Occipital lobe (tissue), 3 donors: ENCODE measurements around the gene CCHCR1. TPM values are rescaled to one million over a fixed set of nuclear protein-coding genes. Genes with fewer than 3 reads are reported as not detected.

ENCODE experiments used
- DNase-seq: peaks from one replicate; lab custom pipeline; 2025; lab: John Stamatoyannopoulos, UW
- small RNA-seq: library from RNA; depleted of rRNA; stranded (forward); fragments of <200 nt; gene quantifications from one replicate; pipeline ENCODE3, GENCODE V24; 2014
- total RNA-seq: library from RNA; depleted of rRNA; stranded (reverse); fragments of >200 nt; gene quantifications from one replicate; pipeline ENCODE4 v1.2.3, GENCODE V29; 2014

The CCHCR1 gene
- total RNA-seq, 1 donor from 2014 or later: 7.6 TPM

DNA sequence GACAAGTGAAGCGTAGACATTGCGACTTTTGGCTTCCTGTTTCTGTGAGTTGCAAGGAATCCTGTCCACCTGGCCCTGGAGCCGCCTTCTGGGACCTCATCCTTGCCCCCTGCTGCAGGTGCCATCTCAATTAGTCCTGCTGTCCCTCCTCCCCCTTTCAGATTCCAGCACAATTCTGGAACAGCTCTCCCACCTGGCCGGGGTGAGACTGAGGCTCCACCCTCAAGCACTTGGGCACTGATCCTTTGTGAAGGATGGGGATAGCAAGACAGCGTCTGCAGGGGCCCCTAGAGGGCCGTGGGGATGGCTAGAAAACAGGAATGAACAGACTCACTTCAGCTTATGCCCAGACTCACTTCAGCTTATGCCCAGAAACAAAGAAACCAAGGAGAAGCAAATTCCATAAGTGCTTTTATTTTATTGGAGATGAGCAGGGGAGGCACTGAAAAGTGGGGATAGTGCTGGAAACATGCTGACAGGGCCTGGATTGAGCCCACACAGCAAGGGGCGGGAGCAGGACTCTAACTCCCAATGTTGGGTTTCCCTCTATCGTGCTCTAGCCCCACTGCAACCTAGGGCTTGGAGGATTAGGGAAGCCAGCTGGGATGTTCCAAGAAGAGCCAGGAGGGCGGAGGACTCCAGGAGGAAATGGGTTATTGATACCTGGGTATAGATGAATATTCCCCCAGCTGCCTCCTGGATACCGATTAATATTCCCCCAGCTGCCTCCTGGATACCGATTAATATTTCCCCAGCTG, 46.6 kb downstream of the CCHCR1 start:
- DNase-seq: no peak

DNA sequence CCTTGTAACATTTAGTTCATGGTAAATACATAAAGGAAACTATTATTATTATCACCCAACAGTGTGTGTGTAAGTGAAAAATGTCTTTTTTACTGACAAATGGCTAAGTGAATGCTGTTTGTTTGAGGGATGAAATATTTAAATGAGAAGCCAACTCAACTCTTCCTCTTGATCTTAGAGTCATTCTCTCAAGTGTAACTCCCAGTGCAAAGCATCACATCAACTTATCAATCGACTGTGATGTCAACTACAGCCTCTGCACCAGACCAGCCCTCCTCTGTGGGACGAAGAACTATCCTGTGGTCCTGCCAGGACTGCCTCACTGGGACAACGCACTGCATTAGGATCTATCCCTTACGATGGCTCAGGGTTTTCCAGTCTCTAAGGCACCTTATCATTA, 50.5 kb downstream of the CCHCR1 start:
- DNase-seq: no peak

DNA sequence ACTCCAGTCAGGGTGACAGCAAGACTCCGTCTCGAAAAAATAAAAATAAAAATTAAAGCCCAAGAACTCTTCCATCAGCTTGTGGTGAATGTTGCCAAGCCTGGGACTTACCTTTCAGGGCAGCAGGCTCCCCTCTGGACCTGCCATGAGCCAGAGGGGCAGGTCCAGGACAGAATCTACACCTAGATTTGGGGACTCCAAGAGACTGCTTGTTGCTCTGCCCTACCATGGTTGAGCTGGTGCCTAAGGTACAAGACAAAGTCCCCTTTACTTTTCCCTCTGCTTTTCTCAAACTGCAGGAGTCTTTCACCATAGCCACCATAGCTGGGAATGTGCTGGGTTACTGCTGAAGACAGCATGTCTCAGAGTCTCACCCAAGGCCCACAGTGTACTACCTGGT, 54.5 kb downstream of the CCHCR1 start:
- no peak for DNase-seq

DNA sequence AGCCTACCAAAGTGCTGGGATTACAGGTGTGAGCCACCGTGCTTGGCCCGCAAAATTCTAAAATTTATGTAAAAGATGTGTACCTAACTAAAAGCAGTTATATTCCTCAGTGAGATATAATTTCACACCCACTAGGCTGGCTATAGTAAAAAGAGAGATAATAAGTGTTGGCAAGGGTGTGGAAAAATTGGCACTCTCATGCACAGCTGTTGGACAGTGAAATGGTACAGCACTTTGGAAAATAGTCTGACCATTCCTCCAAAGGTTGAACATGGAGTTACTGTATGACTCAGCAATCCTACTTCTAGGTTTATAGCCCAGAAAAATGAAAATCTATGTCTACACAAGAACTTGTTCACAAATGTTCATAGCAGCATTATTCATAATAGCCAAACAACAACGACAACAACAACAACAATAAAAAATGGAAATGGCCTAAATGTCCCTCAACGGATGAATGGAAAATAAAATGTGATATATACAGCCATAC, 59.1 kb downstream of the CCHCR1 start:
- DNase-seq: no peak

DNA sequence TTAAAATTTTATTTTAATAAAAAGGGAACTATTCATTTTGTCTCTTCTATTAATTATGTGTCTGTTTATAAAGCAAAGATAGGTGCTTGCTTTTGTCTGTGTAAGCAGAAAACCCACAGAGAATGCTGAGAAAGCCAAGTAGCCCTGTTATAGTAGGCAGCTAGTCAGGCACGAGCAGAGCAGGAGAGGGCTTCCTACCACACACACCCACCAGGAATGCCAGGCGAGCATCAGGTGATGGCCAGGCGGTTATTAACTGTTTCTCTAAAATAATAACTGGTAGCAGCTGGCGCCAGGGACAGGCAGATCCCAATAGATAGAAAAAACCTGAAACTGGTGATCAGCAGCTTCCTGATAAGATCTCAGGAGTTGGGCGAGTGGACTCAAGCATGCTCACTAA, 60.9 kb downstream of the CCHCR1 start:
- no peak for DNase-seq

DNA sequence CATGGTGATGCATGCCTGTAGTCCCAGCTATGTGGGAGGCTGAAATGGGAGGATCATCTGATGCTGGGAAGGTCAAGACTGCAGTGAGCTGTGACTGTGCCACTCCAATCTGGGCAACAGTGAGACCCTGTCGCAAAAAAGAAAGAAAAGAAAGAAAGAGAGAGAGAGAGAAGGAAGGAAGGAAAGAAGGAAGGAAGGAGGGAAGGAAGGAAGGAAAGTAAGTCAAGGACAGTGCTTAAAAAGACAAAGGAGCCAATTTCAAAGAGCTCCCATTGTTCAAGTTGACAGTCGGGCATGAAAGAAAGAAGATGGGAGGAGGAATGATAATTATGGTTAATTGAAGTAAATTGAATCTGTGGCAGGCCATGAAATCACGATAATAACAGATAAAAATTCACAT, 61.4 kb downstream of the CCHCR1 start:
- DNase-seq: no peak

DNA sequence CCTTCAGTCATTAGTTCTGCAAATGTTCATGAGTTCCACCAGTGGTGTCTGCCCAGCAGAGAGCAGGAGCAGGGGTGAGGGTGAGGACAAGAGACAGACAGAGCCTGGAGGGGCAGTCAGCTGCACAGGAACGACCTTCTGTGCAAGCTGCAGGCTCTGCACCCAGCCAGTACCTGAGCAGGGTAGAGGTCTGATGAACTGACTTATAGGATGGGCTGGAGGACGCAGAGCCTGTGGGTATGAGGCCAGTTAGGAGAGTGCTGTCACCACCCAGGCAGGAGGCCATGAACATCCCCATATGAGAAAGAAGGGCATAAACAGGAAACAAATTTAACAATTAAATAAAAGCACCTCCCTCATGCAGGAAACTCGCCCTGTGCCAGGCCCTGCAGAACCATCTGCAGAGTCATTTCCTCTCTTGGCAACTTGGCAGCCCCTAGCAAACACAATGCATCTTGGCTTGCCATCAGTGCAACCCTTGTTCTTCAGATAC, 63.2 kb downstream of the CCHCR1 start:
- DNase-seq: no peak

DNA sequence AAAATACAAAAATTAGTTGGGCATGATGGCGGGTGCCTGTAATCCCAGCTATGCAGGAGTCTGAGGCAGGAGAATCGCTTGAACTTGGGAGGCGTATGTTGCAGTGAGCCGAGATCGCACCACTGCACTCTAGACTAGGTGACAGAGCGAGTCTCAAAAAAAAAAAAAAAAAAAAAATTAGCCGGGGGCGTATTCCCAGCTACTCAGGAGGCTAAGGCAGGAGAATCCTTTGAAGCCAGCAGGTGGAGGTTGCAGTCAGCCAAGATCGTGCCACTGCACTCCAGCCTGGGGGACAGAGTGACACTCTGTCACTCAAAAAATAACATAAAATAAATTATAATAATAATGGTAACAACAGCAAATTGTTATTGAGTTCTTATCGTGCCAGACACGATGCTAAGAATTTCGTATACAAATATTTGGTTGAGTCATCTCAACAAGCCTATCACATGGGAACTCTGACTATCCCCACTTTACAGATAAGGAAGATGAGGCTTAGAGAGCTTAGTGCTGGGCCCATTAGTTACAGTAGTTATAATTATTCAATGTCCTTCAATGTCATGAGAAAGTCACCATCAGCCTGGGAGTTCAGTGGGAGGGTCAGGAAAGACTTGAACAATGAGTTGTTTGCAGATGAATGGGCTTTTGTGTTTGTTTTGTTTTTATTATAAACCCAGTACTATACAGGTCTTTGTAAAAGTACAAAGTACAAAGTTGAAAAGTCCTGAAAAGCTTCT, 64.7 kb downstream of the CCHCR1 start:
- no peak for DNase-seq

Small RNAs within 50 kb of the gene (small RNA-seq; reads per million reads assigned to genes)
- not detected for gene POLR2LP1

Other genes starting within 250 kb of the CCHCR1 start
- 20.0 TPM for gene GTF2H4, start 249.6 kb downstream of the CCHCR1 start, total RNA-seq
- gene VARS2, start 243.6 kb downstream of the CCHCR1 start, total RNA-seq: 31.2 TPM
- not detected for gene SFTA2, start 225.6 kb downstream of the CCHCR1 start, total RNA-seq
- not detected for gene MUCL3, start 216.8 kb downstream of the CCHCR1 start, total RNA-seq
- not detected for gene MUC21, start 174.1 kb downstream of the CCHCR1 start, total RNA-seq
- gene MUC22, start 147.3 kb downstream of the CCHCR1 start, total RNA-seq: not detected
- gene C6orf15, start 45.2 kb downstream of the CCHCR1 start, total RNA-seq: not detected
- not detected for gene PSORS1C1, start 43.0 kb downstream of the CCHCR1 start, total RNA-seq
- not detected for gene CDSN, start 37.4 kb downstream of the CCHCR1 start, total RNA-seq
- not detected for gene PSORS1C2, start 18.7 kb downstream of the CCHCR1 start, total RNA-seq
- gene TCF19, start 787 bp upstream of the CCHCR1 start, total RNA-seq: 3.4 TPM
- not detected for gene POU5F1, start 12.9 kb upstream of the CCHCR1 start, total RNA-seq
- gene HLA-C, start 114.3 kb upstream of the CCHCR1 start, total RNA-seq: 28.1 TPM
- 34.3 TPM for gene HLA-B, start 199.4 kb upstream of the CCHCR1 start, total RNA-seq
- gene MICA, start 245.8 kb upstream of the CCHCR1 start, total RNA-seq: 0.31 TPM